ENCODE results near the gene CELF4.

Gene CELF4

GRCh38 chr18:37604032-37604431 is 38.4 kb upstream of the CELF4 start:
- TF ChIP-seq, protein P1, sequence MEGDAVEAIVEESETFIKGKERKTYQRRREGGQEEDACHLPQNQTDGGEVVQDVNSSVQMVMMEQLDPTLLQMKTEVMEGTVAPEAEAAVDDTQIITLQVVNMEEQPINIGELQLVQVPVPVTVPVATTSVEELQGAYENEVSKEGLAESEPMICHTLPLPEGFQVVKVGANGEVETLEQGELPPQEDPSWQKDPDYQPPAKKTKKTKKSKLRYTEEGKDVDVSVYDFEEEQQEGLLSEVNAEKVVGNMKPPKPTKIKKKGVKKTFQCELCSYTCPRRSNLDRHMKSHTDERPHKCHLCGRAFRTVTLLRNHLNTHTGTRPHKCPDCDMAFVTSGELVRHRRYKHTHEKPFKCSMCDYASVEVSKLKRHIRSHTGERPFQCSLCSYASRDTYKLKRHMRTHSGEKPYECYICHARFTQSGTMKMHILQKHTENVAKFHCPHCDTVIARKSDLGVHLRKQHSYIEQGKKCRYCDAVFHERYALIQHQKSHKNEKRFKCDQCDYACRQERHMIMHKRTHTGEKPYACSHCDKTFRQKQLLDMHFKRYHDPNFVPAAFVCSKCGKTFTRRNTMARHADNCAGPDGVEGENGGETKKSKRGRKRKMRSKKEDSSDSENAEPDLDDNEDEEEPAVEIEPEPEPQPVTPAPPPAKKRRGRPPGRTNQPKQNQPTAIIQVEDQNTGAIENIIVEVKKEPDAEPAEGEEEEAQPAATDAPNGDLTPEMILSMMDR (IDR thresholded peaks at IDR 0.05; ENCODE audit: insufficient read depth, missing control alignments) = no peak
- DNase-seq (ENCODE audit: insufficient read length, low spot score) = no peak
- FAIRE-seq = peak; percentile 21

- DNase-seq (ENCODE audit: insufficient read length, low spot score) (no peak), FAIRE-seq (no peak)
- TF ChIP-seq, protein P1 (IDR thresholded peaks at IDR 0.05; ENCODE audit: insufficient read depth, missing control alignments) = no peak
Observed at GRCh38 chr18:37598966-37599896, 33.6 kb upstream of the CELF4 start.

DNA sequence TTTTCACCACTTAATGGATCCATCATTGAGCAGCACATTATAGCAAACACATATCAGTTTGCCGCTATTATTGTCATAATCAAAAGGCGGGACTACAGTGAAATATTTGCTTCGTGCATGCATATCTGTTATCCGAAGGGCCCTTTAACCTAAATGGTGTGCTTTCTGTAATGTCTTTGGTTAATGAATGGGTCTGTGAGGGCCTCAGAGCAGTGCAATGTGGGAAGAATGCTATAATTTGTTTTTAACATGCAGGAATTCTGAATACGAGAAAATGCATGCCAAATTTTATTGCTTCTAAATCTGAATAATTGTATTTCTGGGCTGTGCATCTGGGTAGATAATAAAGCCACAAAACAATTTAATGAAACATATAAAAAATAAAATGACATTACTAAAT is 32.8 kb upstream of the CELF4 start:
- TF ChIP-seq, protein P1 (IDR thresholded peaks at IDR 0.05; ENCODE audit: insufficient read depth, missing control alignments) = no peak
- no peak for DNase-seq (ENCODE audit: insufficient read length, low spot score)
- FAIRE-seq = peak; percentile 11

DNA sequence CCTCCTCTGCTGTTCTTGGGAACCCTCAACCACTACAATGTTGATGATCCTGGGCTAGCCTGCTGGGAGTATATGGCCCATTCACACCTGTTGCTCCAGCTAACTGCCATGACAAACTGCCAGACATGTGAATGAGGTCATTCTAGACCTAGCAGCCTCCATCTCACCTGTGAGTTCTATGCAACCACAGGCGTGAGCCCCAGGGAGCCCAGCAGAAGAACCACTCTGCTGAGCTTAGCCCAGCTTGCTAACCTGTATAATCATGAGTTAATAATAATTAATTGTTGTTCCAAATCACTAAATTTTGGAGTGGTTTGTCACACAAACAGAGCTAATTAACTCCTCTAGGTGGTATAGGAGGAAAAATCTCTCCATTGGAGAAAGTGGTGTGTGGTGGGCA is 24.7 kb upstream of the CELF4 start:
- no peak for FAIRE-seq
- DNase-seq (ENCODE audit: insufficient read length, low spot score) = no peak
- TF ChIP-seq, protein P1 (IDR thresholded peaks at IDR 0.05; ENCODE audit: insufficient read depth, missing control alignments) = no peak

- DNase-seq (ENCODE audit: insufficient read length, low spot score) (no peak), FAIRE-seq (no peak)
Observed at GRCh38 chr18:37588289-37588688, 22.7 kb upstream of the CELF4 start.

DNA sequence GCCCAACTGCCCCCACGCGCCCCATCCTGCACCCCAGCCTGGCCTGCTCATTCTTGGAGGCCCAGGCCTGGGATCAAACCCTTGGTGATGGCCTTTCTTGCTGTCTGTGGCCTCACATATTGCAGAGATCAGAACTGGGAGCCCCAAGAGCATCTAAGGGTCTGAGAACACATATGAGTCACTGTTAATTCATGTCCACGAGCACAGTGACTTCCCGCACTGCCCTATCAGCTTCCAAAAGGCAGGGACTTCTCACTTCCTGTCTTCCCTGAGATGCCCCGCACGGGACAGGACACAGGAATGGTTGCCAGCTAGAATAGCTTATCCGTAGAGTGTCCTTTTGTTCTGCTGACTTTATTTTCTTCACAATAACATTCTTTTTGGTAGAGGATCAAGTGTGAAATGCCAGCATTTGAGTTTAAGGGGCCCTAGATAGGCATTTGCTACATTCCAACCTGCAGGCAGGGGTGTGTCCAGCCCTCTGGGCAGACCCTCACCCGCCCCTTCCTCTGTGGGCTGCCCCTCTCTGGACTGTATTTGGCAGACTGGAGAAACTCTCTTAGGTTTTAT is 21.1 kb upstream of the CELF4 start:
- TF ChIP-seq, protein P1 (IDR thresholded peaks at IDR 0.05; ENCODE audit: insufficient read depth, missing control alignments) = no peak
- FAIRE-seq = no peak
- no peak for DNase-seq (ENCODE audit: insufficient read length, low spot score)

More at GRCh38 chr18:37588289-37588688, 22.7 kb upstream of the CELF4 start:
- TF ChIP-seq, protein P1 (IDR thresholded peaks at IDR 0.05; ENCODE audit: insufficient read depth, missing control alignments) = no peak

Measured in D721Med (cell line).